Activated naive CD4-positive, alpha-beta T cell treated with anti-CD3 and anti-CD28 coated beads for 36 hours (primary cell): Measurements from ENCODE around the gene CLDN6. TPM values are rescaled to one million over a fixed set of nuclear protein-coding genes. Genes with fewer than 3 reads are reported as not detected.

ENCODE experiments used
- CTCF ChIA-PET: fragments of 350-600 bp; sonication (Branson Sonifier 250); formaldehyde crosslinking; loops from one replicate; lab custom pipeline; 2021; ENCODE audit warnings: antibody characterized with exemption; lab: Charles Lee
- DNase-seq: peaks from one replicate; pipeline ENCODE4 v3.0.0-alpha.2; 2020
- H3K27ac Mint-ChIP-seq: one replicate; pipeline ENCODE4 v1.8.0; 2021; ENCODE audit warnings: mild to moderate bottlenecking, mixed read lengths
- H3K27me3 Mint-ChIP-seq: one replicate; pipeline ENCODE4 v1.8.0; 2021; ENCODE audit warnings: low read depth, mixed read lengths
- H3K36me3 Mint-ChIP-seq: one replicate; pipeline ENCODE4 v1.8.0; 2021; ENCODE audit warnings: low read depth, mixed read lengths
- H3K4me1 Mint-ChIP-seq: one replicate; pipeline ENCODE4 v1.8.0; 2021; ENCODE audit warnings: low read depth, mixed read lengths
- H3K4me3 Mint-ChIP-seq: one replicate; pipeline ENCODE4 v1.8.0; 2021; ENCODE audit warnings: mild to moderate bottlenecking, moderate library complexity, mixed read lengths
- H3K9me3 Mint-ChIP-seq: one replicate; pipeline ENCODE4 v1.8.0; 2021; ENCODE audit warnings: mixed read lengths
- intact Hi-C: fragments of 100-400 bp; cut with micrococcal nuclease; formaldehyde crosslinking; loops from one replicate; pipeline ENCODE4 v1.15.1; 2023
- total RNA-seq, 2 experiments: library from RNA; stranded (reverse); gene quantifications; one replicate each; pipeline ENCODE4 v1.2.3, GENCODE V29; 2021

Gene CLDN6
- total RNA-seq, 2 experiments from 2014 or later, result not detected

DNA sequence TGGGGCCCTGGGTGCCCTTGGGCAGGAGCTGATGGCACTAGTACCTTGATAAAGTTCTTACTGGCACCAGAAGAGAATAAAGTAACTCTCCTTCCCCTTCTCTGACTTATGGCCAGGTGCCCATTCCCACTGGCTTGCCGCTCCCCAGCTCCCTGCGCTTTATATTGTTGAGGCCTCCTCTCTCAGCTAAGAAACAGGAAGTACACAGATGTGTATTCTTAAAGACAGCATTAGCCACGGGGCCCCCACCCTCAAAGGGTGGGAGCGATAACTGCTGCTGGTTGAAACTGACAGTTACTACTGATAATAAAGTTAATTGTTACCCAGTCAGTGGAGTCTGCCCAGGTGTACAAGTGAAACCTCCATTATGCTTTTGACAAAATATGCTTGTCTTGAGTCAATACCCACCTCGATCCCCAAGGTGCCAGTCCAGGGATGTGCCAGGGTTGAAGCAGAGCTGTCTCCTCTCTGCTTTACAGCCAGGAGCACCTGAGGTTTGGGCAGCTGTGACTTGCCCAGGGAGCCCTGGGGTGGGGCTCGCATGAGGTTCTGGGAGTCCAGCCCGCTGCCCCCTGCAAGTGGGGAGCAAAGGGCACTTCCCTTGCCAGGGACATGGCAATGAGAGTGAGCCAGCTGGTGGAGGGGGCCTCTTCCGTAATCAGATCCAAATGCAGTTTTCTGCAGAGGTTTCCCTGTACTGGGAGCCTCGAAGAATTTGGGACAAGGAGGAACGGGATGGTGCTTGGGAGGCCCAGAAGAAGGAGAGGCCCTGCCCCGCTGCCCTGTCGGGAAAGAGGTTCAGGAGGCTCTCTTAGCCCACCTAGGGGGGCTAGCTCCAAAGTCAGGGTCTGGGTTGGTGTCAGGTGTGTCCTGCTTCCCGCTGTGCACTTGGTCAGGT lies 10.7 kb downstream of the CLDN6 start:
- Mint-ChIP-seq H3K27ac (no peak overlapping the region), H3K27me3 (peaks cover 2% of the 10 kb centered on the region), H3K9me3 (no peaks in the 10 kb centered on the region), H3K4me1 (peaks cover 28% of the 10 kb centered on the region), H3K4me3 (no peak overlapping the region), H3K36me3 (no peaks in the 10 kb centered on the region)
- CTCF ChIA-PET, result interaction anchor here (0.9 to 13.3 kb wide), 4 partner anchors 19 to 127 kb away, joined by 3 to 310 read pairs (median 4); partner anchors contain the start of genes CLDN6, HCFC1R1, THOC6 and TNFRSF12A
- no peak for DNase-seq
- intact Hi-C loops, result no loop called here

DNA sequence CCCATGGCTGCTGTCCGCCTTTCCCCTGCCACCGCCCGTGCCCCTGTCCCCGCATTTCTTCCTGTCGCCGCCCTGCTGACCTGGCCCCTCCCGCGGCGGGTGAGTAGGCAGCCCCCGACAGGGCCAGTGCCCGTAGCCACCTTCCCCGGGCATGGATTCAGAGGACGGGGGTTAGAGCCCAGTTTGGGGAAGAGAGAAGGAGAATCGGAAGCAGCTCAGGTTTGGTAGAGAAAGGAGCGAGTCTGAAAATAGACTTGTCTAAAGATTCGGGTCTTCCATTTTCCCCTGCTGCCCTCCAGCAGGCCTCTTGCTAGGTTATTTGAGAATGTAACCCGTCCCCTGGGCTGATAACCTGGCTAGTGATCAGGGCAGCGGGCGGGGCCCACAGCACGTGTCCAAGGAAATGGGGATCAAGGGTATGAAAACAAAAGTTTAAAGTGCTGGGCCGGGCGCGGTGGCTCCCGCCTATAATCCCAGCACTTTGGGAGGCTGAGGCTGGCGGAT lies 13.2 kb downstream of the CLDN6 start:
- peaks cover 2% of the 10 kb centered on the region for H3K27me3 Mint-ChIP-seq
- no peaks in the 10 kb centered on the region for H3K9me3 Mint-ChIP-seq
- no peak for DNase-seq
- CTCF ChIA-PET, result interaction anchor here (13.3 kb wide), 1 partner anchor 22 kb away, joined by 310 read pairs; the partner anchor contains the start of genes CLDN6, HCFC1R1, THOC6 and TNFRSF12A
- peak overlapping the region; percentile 59 for H3K4me3 Mint-ChIP-seq
- H3K36me3 Mint-ChIP-seq, result no peaks in the 10 kb centered on the region
- intact Hi-C loops, result loop anchor here (1.0 to 2.0 kb wide), 2 partner anchors 16 to 119 kb away; partner anchors contain the start of gene TNFRSF12A
- H3K4me1 Mint-ChIP-seq, result peaks cover 25% of the 10 kb centered on the region
- no peak overlapping the region for H3K27ac Mint-ChIP-seq

DNA sequence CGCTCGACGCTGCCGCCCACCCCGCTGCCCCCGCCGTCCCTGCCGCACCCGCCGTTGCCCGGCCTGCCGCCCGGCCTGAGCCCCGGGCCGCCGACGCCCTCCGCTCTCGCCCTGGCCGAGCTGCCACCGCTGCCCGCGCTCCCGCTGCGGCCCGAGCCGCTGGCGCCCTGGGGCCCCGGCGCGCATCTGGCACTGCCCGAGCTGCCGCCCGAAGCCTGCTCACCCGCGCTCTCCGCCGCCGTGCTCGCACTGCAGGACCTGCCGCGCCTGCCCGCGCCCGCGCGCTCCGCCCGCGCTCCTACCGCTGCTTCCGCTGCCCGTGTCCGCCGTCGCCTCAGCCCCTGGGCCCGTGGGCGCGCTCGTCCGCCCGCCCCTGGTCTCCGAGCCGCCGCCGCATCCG lies 13.7 kb downstream of the CLDN6 start:
- Mint-ChIP-seq H3K4me3 (peak overlapping the region; percentile 59), H3K4me1 (peaks cover 25% of the 10 kb centered on the region), H3K36me3 (no peaks in the 10 kb centered on the region), H3K27me3 (peaks cover 2% of the 10 kb centered on the region), H3K27ac (no peak overlapping the region), H3K9me3 (no peaks in the 10 kb centered on the region)
- CTCF ChIA-PET, result interaction anchor here (0.6 to 13.3 kb wide), 11 partner anchors 22 to 884 kb away, joined by 3 to 310 read pairs (median 4); partner anchors contain the start of genes BICDL2, CLDN6, HCFC1R1 and THOC6
- intact Hi-C loops, result loop anchor here (1.0 to 2.0 kb wide), 2 partner anchors 16 to 120 kb away; partner anchors contain the start of gene TNFRSF12A
- no peak for DNase-seq

DNA sequence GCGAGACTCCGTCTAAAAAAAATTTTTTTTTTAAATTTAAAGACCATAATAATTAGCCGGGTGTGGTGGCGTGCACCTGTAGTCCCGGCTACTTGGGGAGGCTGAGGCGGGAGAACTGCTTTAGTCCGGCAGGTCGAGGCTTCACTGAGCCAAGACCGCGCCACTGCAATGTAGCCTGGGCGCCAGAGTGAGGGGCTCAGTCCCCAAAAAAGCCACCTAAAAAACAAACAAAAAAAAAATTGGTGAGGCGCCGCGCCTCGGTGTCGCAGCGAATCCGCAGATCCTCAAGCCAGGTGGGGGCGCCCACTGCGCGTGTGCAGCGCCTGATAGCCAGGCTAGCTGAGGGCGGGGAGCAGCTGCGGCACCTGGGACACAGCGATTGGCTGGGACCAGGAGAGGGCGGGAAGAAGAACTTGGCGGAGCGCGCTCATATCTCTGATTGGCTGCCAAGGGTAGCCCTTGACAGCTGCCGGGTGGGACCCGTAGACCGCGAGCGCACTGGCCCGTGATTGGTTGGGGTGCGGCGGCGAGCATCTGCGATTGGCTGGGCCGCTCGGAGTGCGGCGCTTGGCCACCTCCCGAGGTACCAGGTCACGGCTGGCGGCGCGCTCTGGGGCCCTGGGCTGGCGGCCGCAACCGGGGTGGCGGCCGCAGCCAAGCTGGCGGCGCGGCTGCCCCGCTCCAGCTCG lies 14.3 kb downstream of the CLDN6 start:
- peaks cover 23% of the 10 kb centered on the region for H3K4me1 Mint-ChIP-seq
- DNase-seq, result peak; percentile 98
- no peaks in the 10 kb centered on the region for H3K9me3 Mint-ChIP-seq
- peak overlapping the region; percentile 49 for H3K4me3 Mint-ChIP-seq
- intact Hi-C loops, result loop anchor here (1.0 to 2.0 kb wide), 6 partner anchors 17 to 163 kb away; partner anchors contain the start of genes THOC6 and TNFRSF12A
- H3K27ac Mint-ChIP-seq, result no peak overlapping the region
- no peaks in the 10 kb centered on the region for H3K36me3 Mint-ChIP-seq
- H3K27me3 Mint-ChIP-seq, result peaks cover 2% of the 10 kb centered on the region
- CTCF ChIA-PET, result interaction anchor here (0.6 to 13.3 kb wide), 11 partner anchors 23 to 883 kb away, joined by 3 to 310 read pairs (median 4); partner anchors contain the start of genes BICDL2, CLDN6, HCFC1R1 and THOC6

DNA sequence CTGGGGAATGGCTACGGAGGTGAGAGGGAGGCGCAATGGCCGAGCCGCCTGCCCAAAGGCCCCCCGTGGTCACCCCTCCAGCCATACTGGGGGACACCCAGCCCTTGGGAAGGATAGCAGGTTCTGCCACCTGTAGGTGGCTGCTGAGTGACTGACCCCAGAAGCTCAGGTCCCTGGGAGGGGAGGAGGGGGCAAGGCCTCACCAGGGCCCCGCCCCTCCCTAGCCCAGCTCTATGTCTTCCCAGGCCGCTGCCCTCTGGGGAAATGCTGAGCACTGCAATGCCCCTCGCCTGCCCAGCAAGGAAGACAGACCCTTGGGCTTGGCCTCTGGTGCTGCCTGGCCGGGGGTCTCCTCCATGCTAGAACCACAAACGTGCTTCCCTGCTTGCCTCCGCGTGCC lies 16.7 kb downstream of the CLDN6 start:
- Mint-ChIP-seq H3K4me1 (no peaks in the 10 kb centered on the region), H3K27ac (no peak overlapping the region), H3K4me3 (no peak overlapping the region), H3K36me3 (no peaks in the 10 kb centered on the region), H3K27me3 (peaks cover 2% of the 10 kb centered on the region), H3K9me3 (no peaks in the 10 kb centered on the region)
- DNase-seq, result no peak
- CTCF ChIA-PET, result interaction anchor here (13.3 kb wide), 1 partner anchor 25 kb away, joined by 310 read pairs; the partner anchor contains the start of genes CLDN6, HCFC1R1, THOC6 and TNFRSF12A
- intact Hi-C loops, result no loop called here

DNA sequence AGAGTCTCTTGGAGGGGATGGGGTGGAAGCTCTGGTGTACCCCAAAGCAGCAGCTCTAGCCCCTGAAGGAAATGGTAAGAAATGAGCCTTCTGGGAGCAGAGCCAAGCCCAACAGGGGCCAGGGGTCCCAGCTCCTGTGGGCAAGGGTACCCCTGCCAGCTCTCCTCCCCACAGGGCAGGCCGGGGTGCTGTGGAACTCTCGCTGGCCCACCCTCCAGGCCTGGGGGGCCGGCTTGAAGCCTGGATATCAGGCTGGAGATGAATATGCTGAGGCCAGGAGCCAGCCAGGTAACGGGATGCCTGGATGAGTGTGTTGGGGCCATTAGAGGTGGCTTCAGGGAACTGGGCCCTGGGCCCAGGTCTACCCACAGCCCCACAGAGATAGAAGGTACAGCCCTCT lies 17.4 kb downstream of the CLDN6 start:
- H3K36me3 Mint-ChIP-seq, result no peaks in the 10 kb centered on the region
- H3K4me1 Mint-ChIP-seq, result no peaks in the 10 kb centered on the region
- no peak for DNase-seq
- intact Hi-C loops, result no loop called here
- no peak overlapping the region for H3K4me3 Mint-ChIP-seq
- CTCF ChIA-PET, result interaction anchor here (13.3 kb wide), 1 partner anchor 26 kb away, joined by 310 read pairs; the partner anchor contains the start of genes CLDN6, HCFC1R1, THOC6 and TNFRSF12A
- H3K27ac Mint-ChIP-seq, result no peak overlapping the region
- H3K27me3 Mint-ChIP-seq, result no peaks in the 10 kb centered on the region
- no peaks in the 10 kb centered on the region for H3K9me3 Mint-ChIP-seq

DNA sequence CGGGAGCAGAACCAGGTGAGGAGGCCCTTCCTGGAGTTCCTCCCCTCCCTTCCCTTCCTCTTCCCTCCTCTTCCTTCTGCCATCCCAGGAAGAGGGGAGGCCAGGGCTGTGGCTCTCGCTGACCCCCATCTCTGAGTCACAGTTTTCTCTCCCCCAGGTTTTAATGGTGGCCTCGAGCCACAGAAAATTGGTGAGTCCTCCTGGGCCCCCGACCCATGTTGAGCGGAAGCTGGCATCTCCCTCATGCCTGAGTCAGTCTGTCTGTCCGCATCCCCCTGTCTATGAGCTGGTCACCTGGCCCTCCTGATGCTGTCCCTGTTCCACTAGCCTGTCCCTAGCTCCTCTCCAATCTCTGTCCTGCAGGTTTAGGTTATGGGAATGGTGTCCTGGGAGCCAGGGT lies 18.1 kb downstream of the CLDN6 start:
- Mint-ChIP-seq H3K4me1 (no peaks in the 10 kb centered on the region), H3K36me3 (no peaks in the 10 kb centered on the region), H3K27me3 (no peaks in the 10 kb centered on the region), H3K27ac (no peak overlapping the region), H3K4me3 (no peak overlapping the region), H3K9me3 (no peaks in the 10 kb centered on the region)
- CTCF ChIA-PET, result interaction anchor here (13.3 kb wide), 1 partner anchor 27 kb away, joined by 310 read pairs; the partner anchor contains the start of genes CLDN6, HCFC1R1, THOC6 and TNFRSF12A
- intact Hi-C loops, result no loop called here
- no peak for DNase-seq

DNA sequence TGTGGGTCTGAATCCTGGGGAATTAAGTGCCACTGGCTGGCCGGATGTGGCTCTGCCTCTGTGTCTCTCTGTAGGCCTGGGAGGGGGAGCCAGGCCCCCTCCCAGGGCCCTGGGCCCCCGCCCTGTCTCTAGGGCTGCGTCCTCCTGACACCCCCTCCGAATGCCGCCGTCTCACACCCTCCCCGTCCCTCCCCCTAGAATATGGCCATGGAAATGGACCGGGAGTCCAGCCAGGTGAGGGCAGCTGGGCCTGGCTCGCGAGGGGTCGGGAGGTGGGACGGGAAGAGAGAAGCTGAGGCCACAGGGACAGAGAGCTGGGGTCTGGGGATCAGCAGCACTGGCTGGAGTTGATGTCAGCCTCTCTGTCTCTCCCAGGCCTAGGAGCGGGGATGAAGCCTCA lies 21.7 kb downstream of the CLDN6 start:
- no peak overlapping the region for H3K27ac Mint-ChIP-seq
- H3K4me3 Mint-ChIP-seq, result no peak overlapping the region
- CTCF ChIA-PET, result no interaction called here
- no peaks in the 10 kb centered on the region for H3K9me3 Mint-ChIP-seq
- no peaks in the 10 kb centered on the region for H3K27me3 Mint-ChIP-seq
- H3K4me1 Mint-ChIP-seq, result no peaks in the 10 kb centered on the region
- DNase-seq, result no peak
- intact Hi-C loops, result no loop called here
- H3K36me3 Mint-ChIP-seq, result no peaks in the 10 kb centered on the region

DNA sequence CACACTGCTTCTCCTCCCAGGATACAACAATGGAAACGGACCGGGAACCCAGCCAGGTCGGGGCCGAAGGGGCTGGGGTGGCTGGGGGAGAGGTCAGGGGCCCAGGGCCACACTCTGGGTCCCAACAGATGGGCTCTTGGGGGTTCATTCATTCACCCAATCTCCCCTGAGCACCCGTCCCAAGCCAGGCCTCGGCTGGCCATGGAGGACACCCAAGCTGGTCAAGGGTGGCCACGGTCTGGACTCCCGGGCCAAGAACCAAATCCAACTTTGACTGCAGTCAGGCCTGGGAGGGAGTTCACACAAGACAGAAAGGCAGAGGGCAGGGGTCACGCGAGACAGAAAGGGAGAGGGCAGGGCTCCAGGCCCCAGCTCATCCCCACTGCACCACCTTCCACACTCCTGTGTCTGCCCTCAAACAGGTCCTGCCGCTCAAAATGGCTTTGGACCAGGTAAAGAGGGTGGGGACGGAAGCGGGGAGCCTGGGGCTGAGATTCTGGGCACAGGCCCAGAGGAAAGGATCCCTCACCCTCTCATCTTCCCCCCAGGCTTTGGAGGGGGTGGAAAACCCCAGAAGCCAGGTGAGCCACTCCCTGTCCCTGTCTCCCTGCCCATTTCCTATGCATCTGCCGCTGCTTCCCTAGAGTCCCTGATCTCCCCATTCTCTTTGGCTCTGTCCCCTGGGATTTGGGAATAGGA lies 25.5 kb downstream of the CLDN6 start:
- Mint-ChIP-seq H3K9me3 (no peaks in the 10 kb centered on the region), H3K27me3 (no peaks in the 10 kb centered on the region), H3K27ac (no peak overlapping the region), H3K36me3 (no peaks in the 10 kb centered on the region), H3K4me3 (no peak overlapping the region), H3K4me1 (no peaks in the 10 kb centered on the region)
- no peak for DNase-seq
- intact Hi-C loops, result no loop called here
- CTCF ChIA-PET, result no interaction called here

DNA sequence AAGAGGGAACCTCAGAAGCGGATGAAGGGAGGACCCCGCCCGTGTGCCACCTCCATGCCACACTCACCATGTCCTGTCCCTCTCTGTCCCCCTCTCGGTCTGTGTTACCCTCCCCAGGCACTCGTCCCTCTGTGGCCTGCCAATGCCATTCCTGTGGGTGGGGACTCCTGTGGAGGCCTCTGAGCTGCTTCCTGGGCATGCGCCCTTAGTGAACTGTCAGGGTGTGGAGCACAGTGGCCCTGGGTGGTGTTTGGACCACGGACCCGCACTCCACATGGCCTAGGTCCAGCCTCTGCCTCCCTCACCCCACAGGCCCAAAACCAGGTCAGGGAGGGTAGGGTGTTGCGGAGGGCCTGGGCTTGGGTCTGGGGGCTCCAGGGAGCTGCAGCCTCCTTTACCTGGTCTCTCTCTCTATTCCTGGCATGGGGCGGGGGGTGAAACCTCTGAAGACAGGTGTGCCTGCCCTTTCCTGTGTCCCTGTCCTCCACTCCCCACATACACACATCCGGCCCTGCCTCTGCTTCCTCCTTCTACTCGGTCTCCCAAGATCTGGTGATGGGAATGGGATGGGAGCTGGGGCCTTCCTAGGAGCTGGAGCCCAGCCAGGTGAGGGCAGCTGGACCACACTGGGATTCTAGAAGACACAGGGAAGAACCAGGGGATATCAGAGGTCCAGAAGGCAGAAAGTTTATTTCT lies 26.3 kb downstream of the CLDN6 start:
- CTCF ChIA-PET, result no interaction called here
- no peaks in the 10 kb centered on the region for H3K4me1 Mint-ChIP-seq
- DNase-seq, result no peak
- intact Hi-C loops, result no loop called here
- no peaks in the 10 kb centered on the region for H3K9me3 Mint-ChIP-seq
- H3K36me3 Mint-ChIP-seq, result no peaks in the 10 kb centered on the region
- no peak overlapping the region for H3K27ac Mint-ChIP-seq
- no peak overlapping the region for H3K4me3 Mint-ChIP-seq
- H3K27me3 Mint-ChIP-seq, result no peaks in the 10 kb centered on the region

DNA sequence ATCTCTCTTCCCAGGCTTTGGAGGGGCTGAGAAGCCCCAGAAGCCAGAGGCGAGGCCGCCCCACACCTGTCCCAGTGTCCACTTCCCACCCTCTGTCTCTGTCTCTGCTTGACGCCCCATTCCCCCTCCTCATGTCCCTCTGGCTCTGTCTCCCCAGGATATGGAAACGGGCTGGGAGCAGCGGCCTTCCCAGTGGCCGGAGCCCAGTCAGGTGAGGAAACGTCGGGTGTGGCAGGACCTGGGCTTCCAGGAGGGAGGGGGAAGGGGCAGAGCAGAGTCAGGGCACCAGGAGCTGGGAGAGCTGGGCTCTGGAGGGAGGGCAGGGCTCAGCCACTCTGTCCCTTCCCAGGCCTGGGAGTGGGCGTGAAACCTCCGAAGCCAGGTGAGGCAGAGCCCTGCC lies 27.1 kb downstream of the CLDN6 start:
- Mint-ChIP-seq H3K9me3 (no peaks in the 10 kb centered on the region), H3K27me3 (no peaks in the 10 kb centered on the region), H3K27ac (no peak overlapping the region), H3K4me3 (no peak overlapping the region), H3K36me3 (no peaks in the 10 kb centered on the region), H3K4me1 (no peaks in the 10 kb centered on the region)
- no peak for DNase-seq
- CTCF ChIA-PET, result interaction anchor here (0.6 kb wide), 1 partner anchor 87 kb away, joined by 3 read pairs; no protein-coding TSS in a partner anchor
- intact Hi-C loops, result no loop called here
